ENCODE measurements around the gene ZNF699.
"Not testable (repeated sequence)": the region's sequence is repeated elsewhere in the genome, so short reads cannot be mapped to it uniquely, and the experiment has no call there.

Gene ZNF699

GRCh38 chr19:9309139-9309973 is at the start of gene ZNF699:
TSS of gene ZNF699 (minus strand) at chr19:9309838. CDS start at chr19:9305119, 4,719 bp downstream.
- DNase-seq (ENCODE audit: low read depth in 1 of 2, low spot score in 1 of 2) = peak; percentile 97 to 98

- DNase-seq (ENCODE audit: low read depth in 1 of 2, low spot score in 1 of 2) = no peak
Measured at GRCh38 chr19:9354651-9355050, 45.0 kb upstream of the ZNF699 start.

- no peak for DNase-seq (ENCODE audit: low read depth in 1 of 2, low spot score in 1 of 2)
Measured at GRCh38 chr19:9353011-9353410, 43.4 kb upstream of the ZNF699 start.

- DNase-seq (ENCODE audit: low read depth in 1 of 2, low spot score in 1 of 2) = no peak
Measured at GRCh38 chr19:9352505-9352904, 42.9 kb upstream of the ZNF699 start.

- DNase-seq (ENCODE audit: low read depth in 1 of 2, low spot score in 1 of 2) = no peak
Measured at GRCh38 chr19:9348671-9349070, 39.0 kb upstream of the ZNF699 start.

- no peak for DNase-seq (ENCODE audit: low read depth in 1 of 2, low spot score in 1 of 2)
Measured at GRCh38 chr19:9348253-9348652, 38.6 kb upstream of the ZNF699 start.

GRCh38 chr19:9345005-9345404 is 35.4 kb upstream of the ZNF699 start:
- DNase-seq (ENCODE audit: low read depth in 1 of 2, low spot score in 1 of 2) = no peak

GRCh38 chr19:9342610-9343304 is 33.1 kb upstream of the ZNF699 start:
- DNase-seq (ENCODE audit: low read depth in 1 of 2, low spot score in 1 of 2) = no peak

GRCh38 chr19:9329999-9330398 is 20.4 kb upstream of the ZNF699 start:
- DNase-seq (ENCODE audit: low read depth in 1 of 2, low spot score in 1 of 2) = no peak

GRCh38 chr19:9324584-9324962 is 14.9 kb upstream of the ZNF699 start:
- DNase-seq (ENCODE audit: low read depth in 1 of 2, low spot score in 1 of 2) = no peak

GRCh38 chr19:9323919-9324583 is 14.4 kb upstream of the ZNF699 start, which contains the start of gene ZNF559:
TSS of gene ZNF559 (plus strand) at chr19:9324179. CDS start at chr19:9338550, 14,371 bp downstream.
- DNase-seq (ENCODE audit: low read depth in 1 of 2, low spot score in 1 of 2) = peak; percentile 94 to 95

GRCh38 chr19:9323557-9323918 is 13.9 kb upstream of the ZNF699 start:
- peak; percentile 5 to 6 for DNase-seq (ENCODE audit: low read depth in 1 of 2, low spot score in 1 of 2)

GRCh38 chr19:9322201-9322600 is 12.6 kb upstream of the ZNF699 start:
- DNase-seq (ENCODE audit: low read depth in 1 of 2, low spot score in 1 of 2) = not testable (repeated sequence)

- DNase-seq (ENCODE audit: low read depth in 1 of 2, low spot score in 1 of 2) = not testable (repeated sequence)
Measured at GRCh38 chr19:9321756-9322155, 12.1 kb upstream of the ZNF699 start.

- no peak for DNase-seq (ENCODE audit: low read depth in 1 of 2, low spot score in 1 of 2)
Measured at GRCh38 chr19:9321338-9321737, 11.7 kb upstream of the ZNF699 start.

- no peak for DNase-seq (ENCODE audit: low read depth in 1 of 2, low spot score in 1 of 2)
Measured at GRCh38 chr19:9313756-9314155, 4.1 kb upstream of the ZNF699 start.

- no peak for DNase-seq (ENCODE audit: low read depth in 1 of 2, low spot score in 1 of 2)
Measured at GRCh38 chr19:9309974-9310446, 372 bp upstream of the ZNF699 start.

GRCh38 chr19:9308091-9308770 is 1.4 kb downstream of the ZNF699 start:
- DNase-seq (ENCODE audit: low read depth in 1 of 2, low spot score in 1 of 2) = no peak

GRCh38 chr19:9306443-9306842 is 3.2 kb downstream of the ZNF699 start:
- DNase-seq (ENCODE audit: low read depth in 1 of 2, low spot score in 1 of 2) = no peak

- DNase-seq (ENCODE audit: low read depth in 1 of 2, low spot score in 1 of 2) = no peak
Measured at GRCh38 chr19:9296336-9296735, 13.3 kb downstream of the ZNF699 start.

GRCh38 chr19:9295411-9295849 is 14.2 kb downstream of the ZNF699 start:
- DNase-seq (ENCODE audit: low read depth in 1 of 2, low spot score in 1 of 2) = no peak
